IPS-NIHi7 (cell line): ENCODE results near the gene TRANK1.

ENCODE experiments used
- DNase-seq: peaks from one replicate; pipeline ENCODE4 v3.0.0; 2012; ENCODE audit warnings: mixed read lengths; ENCODE audit errors: extremely low spot score

Gene TRANK1

GRCh38 chr3:36803091-36803791 is 141.6 kb downstream of the TRANK1 start:
- no peak for DNase-seq

DNA sequence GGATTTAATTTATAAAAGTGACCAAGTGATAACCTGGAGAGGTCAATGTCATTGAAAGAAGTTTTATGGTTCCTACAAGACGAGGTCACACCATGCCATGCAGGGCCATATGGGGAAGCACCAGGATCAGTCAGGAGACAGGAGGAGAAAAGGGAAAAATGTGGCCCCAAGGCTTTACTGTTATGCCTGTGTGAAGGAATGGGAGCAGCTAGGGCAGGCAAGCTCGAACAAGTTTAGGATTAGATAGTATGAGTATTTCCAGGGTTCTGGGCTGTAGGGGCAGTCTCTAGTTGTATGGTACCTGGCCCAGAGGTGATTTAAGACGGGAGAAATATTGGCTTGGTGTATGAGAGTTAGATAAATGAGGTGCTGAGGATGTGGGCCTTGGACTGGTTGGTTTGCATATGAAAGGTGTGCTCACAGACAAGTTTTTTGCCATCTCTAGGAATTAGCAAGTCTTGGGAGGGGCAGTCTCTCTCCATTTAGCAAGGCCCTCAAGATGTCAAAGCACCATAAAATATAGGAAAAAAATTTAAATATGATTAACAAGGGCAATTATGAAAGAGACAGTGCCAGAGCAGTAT is 144.2 kb downstream of the TRANK1 start:
- no peak for DNase-seq

GRCh38 chr3:36796881-36797280 is 148.0 kb downstream of the TRANK1 start:
- no peak for DNase-seq

DNA sequence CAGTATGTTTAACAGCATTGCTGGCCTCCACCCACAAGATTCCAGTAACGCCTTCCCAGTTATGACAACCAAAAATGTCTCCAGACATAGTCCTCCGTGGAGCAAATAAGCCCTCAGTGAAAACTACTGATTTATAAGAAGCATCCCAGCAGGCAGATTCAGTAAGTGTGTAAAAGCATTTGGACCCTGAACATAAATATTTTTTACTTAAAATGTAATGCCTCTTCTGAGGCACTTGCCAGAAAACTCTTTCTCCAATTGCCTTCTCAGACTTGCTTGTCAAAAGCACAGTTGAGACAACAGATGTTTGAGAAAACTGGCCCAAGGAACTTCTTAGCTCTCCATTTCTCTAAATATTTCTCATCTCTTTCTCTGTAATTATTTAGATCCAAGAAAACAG is 148.7 kb downstream of the TRANK1 start:
- DNase-seq: no peak

GRCh38 chr3:36795622-36796021 is 149.2 kb downstream of the TRANK1 start:
- DNase-seq: no peak

DNA sequence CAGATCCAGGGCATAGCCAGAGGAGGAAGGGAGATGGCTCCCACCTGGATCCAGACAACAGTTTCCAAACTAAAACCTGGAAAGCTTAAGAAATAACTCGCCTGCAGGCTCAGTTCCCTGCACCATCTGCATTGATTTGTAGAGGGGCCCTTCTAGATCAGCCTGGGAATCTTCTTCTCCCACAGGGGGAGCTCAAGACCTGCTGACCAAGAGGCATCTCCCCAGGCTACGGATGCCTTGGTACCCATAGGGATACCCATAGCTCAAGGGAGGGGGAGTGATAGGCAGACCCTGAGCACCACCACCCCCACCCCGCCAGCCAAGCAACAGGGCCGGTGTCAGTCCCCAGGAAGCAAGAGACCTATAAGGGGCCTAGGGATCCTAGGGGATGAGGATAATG is 152.5 kb downstream of the TRANK1 start:
- DNase-seq: peak; percentile 81

DNA sequence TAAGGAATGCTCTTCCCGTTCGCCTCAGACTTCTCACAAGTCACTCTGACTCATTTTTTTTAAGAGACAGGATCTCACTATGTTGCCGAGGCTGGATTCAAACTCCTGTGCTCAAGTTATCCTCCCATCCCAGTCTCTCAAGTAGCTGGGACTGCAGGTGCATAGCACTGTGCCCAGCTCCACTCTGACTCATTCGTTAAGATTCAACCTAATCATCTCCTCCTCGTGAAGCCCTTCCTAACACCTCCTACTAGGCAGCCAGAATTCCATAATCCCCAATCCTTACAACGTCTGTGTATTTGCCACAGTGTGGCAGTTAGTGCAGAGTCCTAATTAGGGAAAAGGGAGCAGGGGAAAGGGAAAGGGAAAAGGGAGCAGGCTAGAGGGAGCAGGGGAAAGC is 154.1 kb downstream of the TRANK1 start:
- no peak for DNase-seq

DNA sequence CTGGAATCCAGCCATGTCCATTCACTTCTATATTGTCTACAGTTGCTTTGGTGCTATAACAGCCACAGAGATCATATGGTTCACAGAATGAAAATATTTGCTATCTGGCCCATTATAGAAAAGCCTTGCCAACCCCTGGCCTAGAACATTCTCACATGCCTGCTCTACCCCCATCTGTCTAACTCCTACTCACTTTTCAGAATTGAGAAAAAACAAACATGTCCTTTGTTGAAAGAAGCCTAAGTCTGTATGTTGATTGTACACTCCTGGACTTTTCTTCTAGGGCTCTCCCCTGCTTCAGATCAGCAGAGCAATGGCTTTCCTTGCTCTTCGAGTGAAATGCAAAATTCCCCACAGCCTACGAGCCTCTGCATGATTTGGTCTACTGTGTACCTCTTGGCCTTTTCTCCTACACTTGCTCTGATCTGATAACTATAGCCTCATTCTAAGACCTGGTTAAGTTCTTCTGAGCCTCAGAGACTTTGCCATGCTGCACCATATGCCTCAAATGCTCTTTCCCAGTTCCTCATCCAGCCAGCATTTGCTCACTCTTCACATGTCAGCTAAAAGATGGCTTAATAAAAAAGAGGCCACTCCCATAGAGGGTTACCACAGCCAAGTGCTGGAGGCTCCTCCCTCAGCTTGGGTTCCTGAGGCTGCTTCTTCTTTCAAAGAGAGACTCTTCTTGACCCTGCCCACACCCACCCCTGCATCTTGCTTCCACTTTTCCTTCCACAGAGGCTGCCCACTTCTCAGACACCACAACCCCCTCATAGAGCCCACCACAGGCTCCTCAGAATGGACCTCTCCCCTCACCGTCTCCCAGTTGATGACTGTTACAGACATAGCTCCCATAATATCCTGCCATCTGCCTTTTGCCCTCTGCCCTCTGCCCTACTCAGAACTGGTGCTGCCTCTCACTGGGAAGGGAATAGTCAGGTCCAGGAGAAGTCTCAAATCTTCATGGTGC is 157.6 kb downstream of the TRANK1 start:
- DNase-seq: no peak

GRCh38 chr3:36784138-36784635 is 160.7 kb downstream of the TRANK1 start:
- no peak for DNase-seq

DNA sequence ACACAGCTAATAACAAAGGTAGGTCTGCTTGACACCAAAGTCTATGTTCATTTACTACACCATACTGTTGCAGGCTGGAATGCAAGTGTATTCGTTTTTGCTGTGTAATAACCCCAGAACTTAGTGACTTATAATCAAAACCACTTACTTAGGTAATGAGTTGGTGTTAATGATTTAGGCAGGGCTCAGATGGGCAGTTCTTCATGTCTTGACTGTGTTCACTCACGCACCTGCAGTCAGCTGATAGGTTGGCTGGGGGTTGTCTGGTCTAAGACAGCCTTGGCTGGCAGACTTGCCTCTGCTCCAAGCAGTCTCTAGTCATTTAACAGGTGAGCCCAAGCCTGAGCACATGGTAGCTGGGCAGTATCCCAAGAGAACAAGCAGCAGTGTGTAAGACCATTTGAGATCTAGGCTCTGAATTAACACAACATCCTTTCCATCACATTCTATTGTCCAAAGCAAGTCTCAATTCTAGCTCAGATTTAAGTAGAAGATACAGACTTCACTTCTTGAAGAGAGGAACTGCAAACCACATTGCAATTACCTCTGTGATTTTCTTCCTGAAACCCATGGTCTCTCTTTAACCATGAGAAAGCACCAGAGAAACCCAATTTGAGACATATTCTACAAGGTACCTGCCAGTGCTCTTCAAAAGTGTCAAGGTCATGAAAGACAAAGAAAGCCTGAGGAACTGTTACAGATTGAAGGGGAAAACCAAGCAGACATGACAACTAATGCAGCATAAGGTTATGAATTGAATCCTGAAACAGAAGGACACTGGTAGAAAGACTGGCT is 167.2 kb downstream of the TRANK1 start:
- DNase-seq: no peak
